Measurements from ENCODE around the gene ABHD17C. TPM values are rescaled to one million over a fixed set of nuclear protein-coding genes. Genes with fewer than 3 reads are reported as not detected.
A peak's percentile ranks its signal among the peaks of the same experiment; 100 is the strongest.

The ABHD17C gene
- total RNA-seq, 1 donor from 2014 or later, result 9.3 TPM

DNA sequence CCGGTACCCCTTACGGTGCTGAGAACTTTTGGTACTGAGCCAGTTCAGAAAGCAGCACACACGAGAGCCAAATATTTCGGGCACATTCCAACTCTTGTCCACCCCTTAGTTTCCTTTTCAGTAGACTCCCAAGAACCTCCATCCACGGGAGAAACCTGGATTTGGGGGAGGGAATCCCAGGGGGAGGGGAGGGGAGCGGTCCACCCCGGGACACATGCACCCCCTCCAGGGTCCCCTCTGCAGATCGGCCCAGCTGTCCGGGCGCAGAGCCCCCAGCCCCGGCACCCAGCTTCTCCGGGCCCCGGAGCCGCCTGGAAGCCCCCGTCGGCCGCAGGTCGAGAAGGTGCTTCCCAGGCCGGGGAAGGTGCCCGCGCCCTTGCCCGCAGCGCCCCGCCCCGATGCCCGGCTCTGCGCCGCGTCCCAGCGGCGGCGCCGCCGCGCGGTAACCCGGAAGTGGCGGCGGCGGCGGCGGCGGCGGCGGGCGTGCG, 455 bp upstream of the ABHD17C start:
- no peaks in the 10 kb centered on the region for H3K36me3 ChIP-seq
- H3K4me1 ChIP-seq, result peaks cover 12% of the 10 kb centered on the region
- peaks cover 33% of the 10 kb centered on the region for H3K79me2 ChIP-seq (ENCODE audit: low read depth)
- peak; percentile 16 for DNase-seq (ENCODE audit: low spot score)
- H3K9me3 ChIP-seq (ENCODE audit: low read depth), result no peaks in the 10 kb centered on the region
- no peak overlapping the region for H3K9ac ChIP-seq
- H3K27me3 Mint-ChIP-seq (ENCODE audit: insufficient read depth, low read depth), result peaks cover 4% of the 10 kb centered on the region
- peak overlapping the region; percentile 94 for H3K4me3 Mint-ChIP-seq
- H3K27ac ChIP-seq, result no peak overlapping the region
- peaks cover 7% of the 10 kb centered on the region for H3K36me3 Mint-ChIP-seq
- H3K4me2 ChIP-seq, result peak overlapping the region; percentile 90
- peaks cover 29% of the 10 kb centered on the region for H3K27me3 ChIP-seq
- H2AFZ ChIP-seq (replicated peaks), result peak overlapping the region; percentile 99
- no peaks in the 10 kb centered on the region for H3K9me3 Mint-ChIP-seq
- H3K4me1 Mint-ChIP-seq, result peaks cover 24% of the 10 kb centered on the region
- H3F3A ChIP-seq (ENCODE audit: low read depth), result peaks cover 9% of the 10 kb centered on the region
- H3K4me3 ChIP-seq, result peak overlapping the region; percentile 85
- no peak for TF ChIP-seq CTCF (IDR thresholded peaks at IDR 0.05)
- TF ChIP-seq EZH2phosphoT487 (IDR thresholded peaks at IDR 0.05), result no peak
- no peak for TF ChIP-seq EZH2 (IDR thresholded peaks at IDR 0.05)
- H4K20me1 ChIP-seq (ENCODE audit: low read depth), result peaks cover 10% of the 10 kb centered on the region
- H3K27ac Mint-ChIP-seq, result peak overlapping the region; percentile 78

GRCh38 chr15:80695911-80696661, 976 bp downstream of the ABHD17C start:
- H3K27ac ChIP-seq, result no peak overlapping the region
- peak overlapping the region; percentile 30 for H2AFZ ChIP-seq (replicated peaks)
- Mint-ChIP-seq H3K9me3 (no peaks in the 10 kb centered on the region), H3K27ac (peak overlapping the region; percentile 97), H3K27me3 (ENCODE audit: insufficient read depth, low read depth) (peaks cover 4% of the 10 kb centered on the region), H3K36me3 (peaks cover 7% of the 10 kb centered on the region), H3K4me3 (peak overlapping the region; percentile 97), H3K4me1 (peaks cover 24% of the 10 kb centered on the region)
- H4K20me1 ChIP-seq (ENCODE audit: low read depth), result peaks cover 10% of the 10 kb centered on the region
- H3K36me3 ChIP-seq, result no peaks in the 10 kb centered on the region
- peak overlapping the region; percentile 62 for H3K4me3 ChIP-seq
- H3K4me2 ChIP-seq, result peak overlapping the region; percentile 80
- peak; percentile 25 for DNase-seq (ENCODE audit: low spot score)
- peaks cover 12% of the 10 kb centered on the region for H3K4me1 ChIP-seq
- H3F3A ChIP-seq (ENCODE audit: low read depth), result peaks cover 9% of the 10 kb centered on the region
- no peaks in the 10 kb centered on the region for H3K9me3 ChIP-seq (ENCODE audit: low read depth)
- peaks cover 38% of the 10 kb centered on the region for H3K79me2 ChIP-seq (ENCODE audit: low read depth)
- TF ChIP-seq EZH2 (IDR thresholded peaks at IDR 0.05) (peak; percentile 34), EZH2phosphoT487 (IDR thresholded peaks at IDR 0.05) (no peak)
- H3K9ac ChIP-seq, result no peak overlapping the region
- peaks cover 29% of the 10 kb centered on the region for H3K27me3 ChIP-seq

- Histone ChIP-seq H3K9me3 (ENCODE audit: low read depth) (no peaks in the 10 kb centered on the region), H3K4me1 (peaks cover 12% of the 10 kb centered on the region), H3F3A (ENCODE audit: low read depth) (peaks cover 9% of the 10 kb centered on the region), H3K4me2 (peak overlapping the region; percentile 80), H3K27me3 (peaks cover 29% of the 10 kb centered on the region), H4K20me1 (ENCODE audit: low read depth) (peaks cover 10% of the 10 kb centered on the region), H3K9ac (no peak overlapping the region), H3K79me2 (ENCODE audit: low read depth) (peaks cover 43% of the 10 kb centered on the region), H3K36me3 (no peaks in the 10 kb centered on the region), H2AFZ (replicated peaks) (no peak overlapping the region), H3K27ac (no peak overlapping the region), H3K4me3 (peak overlapping the region; percentile 62)
- Mint-ChIP-seq H3K27me3 (ENCODE audit: insufficient read depth, low read depth) (peaks cover 4% of the 10 kb centered on the region), H3K9me3 (no peaks in the 10 kb centered on the region), H3K4me3 (peak overlapping the region; percentile 97), H3K36me3 (peaks cover 7% of the 10 kb centered on the region), H3K27ac (no peak overlapping the region), H3K4me1 (peaks cover 24% of the 10 kb centered on the region)
- TF ChIP-seq EZH2phosphoT487 (IDR thresholded peaks at IDR 0.05), result no peak
- no peak for TF ChIP-seq EZH2 (IDR thresholded peaks at IDR 0.05)
- no peak for TF ChIP-seq CTCF (IDR thresholded peaks at IDR 0.05)
- DNase-seq (ENCODE audit: low spot score), result no peak
Observed at GRCh38 chr15:80697075-80697685, 2.1 kb downstream of the ABHD17C start.
